Peyer's patch (tissue), 4 donors: ENCODE measurements around the gene EVA1A.

ENCODE experiments used
- POLR2A ChIP-seq, 2 donors: fragments of 450-650 bp; IDR thresholded peaks; one replicate each; pipeline ENCODE4 v1.5.1; 2017; ENCODE audit warnings: antibody characterized with exemption in 2 of 2, mild to moderate bottlenecking in 2 of 2, moderate library complexity in 2 of 2
- TF ChIP-seq, protein P1 (sequence below), 6 experiments: fragments of 450-650 bp in 4 of 6; fragments of 200-600 bp in 2 of 6; sonication (generic) in 1 of 6; IDR thresholded peaks; one replicate each; pipeline ENCODE4 v1.5.1; 2017 to 2019; ENCODE audit warnings: antibody characterized with exemption in 6 of 6, mild to moderate bottlenecking in 3 of 6, moderate library complexity in 1 of 6

DNA sequence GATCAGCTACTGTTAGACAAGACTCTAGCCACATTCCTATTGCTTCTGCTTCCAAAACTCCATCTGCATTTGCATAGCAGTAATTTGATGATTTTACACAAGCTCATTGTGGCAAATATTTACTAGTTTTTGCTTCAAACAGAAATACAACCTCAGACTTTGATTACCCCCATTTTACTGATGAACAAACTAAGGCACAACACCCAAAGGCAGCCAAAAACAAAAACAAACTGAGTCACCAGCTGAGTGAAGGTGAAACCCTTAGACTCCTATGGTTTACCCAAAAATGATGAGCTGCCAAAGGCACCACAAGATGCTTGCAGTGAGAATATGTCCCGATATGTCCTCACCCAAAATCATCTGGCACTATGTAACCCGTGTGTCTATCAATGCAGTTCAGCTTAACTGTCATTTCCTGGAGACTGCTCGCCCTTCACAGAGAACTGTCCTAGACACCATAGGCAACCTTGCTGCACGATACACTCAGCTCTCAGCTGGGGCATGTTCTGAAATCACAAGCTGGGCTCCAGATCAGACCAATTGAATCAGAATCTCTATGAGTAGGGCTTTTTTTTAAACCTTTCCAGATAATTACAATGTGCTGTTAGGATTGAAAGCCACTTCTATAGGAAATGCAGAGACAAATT lies 4.1 kb upstream of the EVA1A start:
- TF ChIP-seq, protein P1, sequence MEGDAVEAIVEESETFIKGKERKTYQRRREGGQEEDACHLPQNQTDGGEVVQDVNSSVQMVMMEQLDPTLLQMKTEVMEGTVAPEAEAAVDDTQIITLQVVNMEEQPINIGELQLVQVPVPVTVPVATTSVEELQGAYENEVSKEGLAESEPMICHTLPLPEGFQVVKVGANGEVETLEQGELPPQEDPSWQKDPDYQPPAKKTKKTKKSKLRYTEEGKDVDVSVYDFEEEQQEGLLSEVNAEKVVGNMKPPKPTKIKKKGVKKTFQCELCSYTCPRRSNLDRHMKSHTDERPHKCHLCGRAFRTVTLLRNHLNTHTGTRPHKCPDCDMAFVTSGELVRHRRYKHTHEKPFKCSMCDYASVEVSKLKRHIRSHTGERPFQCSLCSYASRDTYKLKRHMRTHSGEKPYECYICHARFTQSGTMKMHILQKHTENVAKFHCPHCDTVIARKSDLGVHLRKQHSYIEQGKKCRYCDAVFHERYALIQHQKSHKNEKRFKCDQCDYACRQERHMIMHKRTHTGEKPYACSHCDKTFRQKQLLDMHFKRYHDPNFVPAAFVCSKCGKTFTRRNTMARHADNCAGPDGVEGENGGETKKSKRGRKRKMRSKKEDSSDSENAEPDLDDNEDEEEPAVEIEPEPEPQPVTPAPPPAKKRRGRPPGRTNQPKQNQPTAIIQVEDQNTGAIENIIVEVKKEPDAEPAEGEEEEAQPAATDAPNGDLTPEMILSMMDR (IDR thresholded peaks at IDR 0.05) = no peak
- TF ChIP-seq POLR2A (IDR thresholded peaks at IDR 0.05) = no peak
